ENCODE data around the gene CYTH4. TPM values are rescaled to one million over a fixed set of nuclear protein-coding genes. Genes with fewer than 3 reads are reported as not detected.

Gene CYTH4
- total and polyA plus RNA-seq, 10 of the 15 experiments (the other 5 are each of a cell fraction or from before 2014, with no cell fraction given) = 1.5 to 27.3 (median 16.9) TPM

DNA sequence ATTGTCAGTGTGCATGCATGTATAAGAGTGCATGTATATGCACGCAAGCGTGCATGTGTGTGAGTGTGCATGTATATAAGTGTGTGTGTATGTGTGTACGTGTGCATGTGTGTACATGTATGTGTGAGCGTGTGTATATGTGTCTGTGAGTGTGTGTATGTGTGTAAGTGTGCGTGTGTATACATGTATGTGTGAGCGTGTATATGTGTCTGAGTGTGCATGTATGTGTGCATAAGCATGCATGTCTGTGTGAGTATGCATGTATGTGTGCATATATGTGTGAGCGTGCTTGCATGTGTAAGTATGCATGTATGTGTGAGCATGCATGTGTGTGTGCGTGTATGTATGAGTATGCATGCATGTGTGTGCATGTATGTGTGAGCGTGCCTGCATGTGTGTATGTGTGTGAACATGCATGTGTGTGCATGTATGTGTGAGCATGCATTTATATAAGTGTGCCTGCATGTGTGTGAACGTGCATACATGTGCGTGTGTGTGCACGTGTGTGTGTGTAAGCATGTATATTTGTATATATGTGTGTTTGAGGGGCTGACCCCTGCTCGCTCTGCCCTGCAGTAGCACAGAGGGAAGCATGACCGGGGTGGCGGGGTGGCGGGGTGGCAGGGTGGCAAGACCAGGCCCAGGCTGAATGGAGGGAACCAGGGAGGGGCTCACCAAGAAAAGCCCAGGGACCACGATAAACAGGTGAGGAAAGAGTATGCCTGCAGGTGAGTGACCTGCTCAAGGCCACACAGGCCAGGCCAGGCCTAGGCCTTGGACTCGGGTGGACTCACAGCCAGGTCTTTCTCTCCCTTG is 26.3 kb downstream of the CYTH4 start:
- DNase-seq (ENCODE audit: low read depth, low spot score) (no peak), FAIRE-seq (no peak), ATAC-seq (no peak)
- peak overlapping the region; percentile 87 for H3K4me2 ChIP-seq (ENCODE audit: control insufficient read depth, insufficient read depth)
- POLR2A ChIA-PET = interaction anchor here (1.1 to 2.8 kb wide), 3 partner anchors 23 to 25 kb away, joined by 3 to 12 read pairs (median 4); partner anchors contain the start of gene CYTH4
- 0 out of 2 replicates have a peak, but pooled peaks cover 1% of the 10 kb centered on the region for H3K79me2 ChIP-seq (ENCODE audit: control insufficient read depth, insufficient read depth, low read length)
- RAD21 ChIA-PET (ENCODE audit: unreplicated experiment) = interaction anchor here (1.0 to 3.2 kb wide), 9 partner anchors 9 to 259 kb away, joined by 3 to 15 read pairs (median 7); partner anchors contain the start of gene CYTH4
- intact Hi-C loops (cut with micrococcal nuclease; ENCODE audit: unreplicated experiment) (no loop called here), in situ Hi-C loops (cut with MboI) (no loop called here)
- SMC1A ChIA-PET (ENCODE audit: uncharacterized antibody, unreplicated experiment) = interaction anchor here (0.6 to 3.4 kb wide), 10 partner anchors 25 to 1808 kb away, joined by 3 to 25 read pairs (median 4); partner anchors contain the start of gene CYTH4
- peak overlapping the region; percentile 91 for H3K27ac ChIP-seq (ENCODE audit: control insufficient read depth, insufficient read depth)
- TF ChIP-seq, protein P1, sequence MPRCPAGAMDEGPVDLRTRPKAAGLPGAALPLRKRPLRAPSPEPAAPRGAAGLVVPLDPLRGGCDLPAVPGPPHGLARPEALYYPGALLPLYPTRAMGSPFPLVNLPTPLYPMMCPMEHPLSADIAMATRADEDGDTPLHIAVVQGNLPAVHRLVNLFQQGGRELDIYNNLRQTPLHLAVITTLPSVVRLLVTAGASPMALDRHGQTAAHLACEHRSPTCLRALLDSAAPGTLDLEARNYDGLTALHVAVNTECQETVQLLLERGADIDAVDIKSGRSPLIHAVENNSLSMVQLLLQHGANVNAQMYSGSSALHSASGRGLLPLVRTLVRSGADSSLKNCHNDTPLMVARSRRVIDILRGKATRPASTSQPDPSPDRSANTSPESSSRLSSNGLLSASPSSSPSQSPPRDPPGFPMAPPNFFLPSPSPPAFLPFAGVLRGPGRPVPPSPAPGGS (IDR thresholded peaks at IDR 0.05; ENCODE audit: borderline replicate concordance, insufficient read depth, low read depth, low read length, poor library complexity, severe bottlenecking) = peak; percentile 74
- TF ChIP-seq LARP7 (IDR thresholded peaks at IDR 0.05) (peak; percentile 19; the same call in 1 of the 2 replicates), POU2F2 (IDR thresholded peaks at IDR 0.05; ENCODE audit: borderline replicate concordance, low read depth, low read length) (peak; percentile 20; the same call in 1 of the 3 replicates), TCF3 (IDR thresholded peaks at IDR 0.05; ENCODE audit: borderline replicate concordance, insufficient read depth, low read depth, low read length) (no peak), HDGF (IDR thresholded peaks at IDR 0.05) (peak; percentile 96), IRF4 (IDR thresholded peaks at IDR 0.05; ENCODE audit: low read depth, low read length) (0 out of 2 replicates have a peak, but pooled peaks have one; percentile 8), NRF1 (conservative IDR thresholded peaks at IDR 0.05; ENCODE audit: low read depth, low read length) (no peak), BACH1 (IDR thresholded peaks at IDR 0.05; ENCODE audit: borderline replicate concordance) (0 out of 2 replicates have a peak, but pooled peaks have one; percentile 18)
- TF ChIP-seq, protein P2, sequence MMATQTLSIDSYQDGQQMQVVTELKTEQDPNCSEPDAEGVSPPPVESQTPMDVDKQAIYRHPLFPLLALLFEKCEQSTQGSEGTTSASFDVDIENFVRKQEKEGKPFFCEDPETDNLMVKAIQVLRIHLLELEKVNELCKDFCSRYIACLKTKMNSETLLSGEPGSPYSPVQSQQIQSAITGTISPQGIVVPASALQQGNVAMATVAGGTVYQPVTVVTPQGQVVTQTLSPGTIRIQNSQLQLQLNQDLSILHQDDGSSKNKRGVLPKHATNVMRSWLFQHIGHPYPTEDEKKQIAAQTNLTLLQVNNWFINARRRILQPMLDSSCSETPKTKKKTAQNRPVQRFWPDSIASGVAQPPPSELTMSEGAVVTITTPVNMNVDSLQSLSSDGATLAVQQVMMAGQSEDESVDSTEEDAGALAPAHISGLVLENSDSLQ (IDR thresholded peaks at IDR 0.05) = peak; percentile 6; the same call in 1 of the 2 replicates
- CTCF ChIA-PET = interaction anchor here (1.3 to 10.1 kb wide), 3 partner anchors 8 to 48 kb away, joined by 5 to 181 read pairs (median 39); no protein-coding TSS in a partner anchor
- no peaks in the 10 kb centered on the region for H3K27me3 ChIP-seq (replicated peaks in 1 of 2; ENCODE audit: control insufficient read depth in 2 of 2, insufficient read depth in 2 of 2, low read length in 1 of 2)
- H2AFZ ChIP-seq (ENCODE audit: control insufficient read depth, low read depth, low read length) = no peak overlapping the region
- BruUV-seq (replicated peaks) = no TSS peak
- no peaks in the 10 kb centered on the region for H3K9me3 ChIP-seq (replicated peaks; ENCODE audit: control insufficient read depth, insufficient read depth, low read length)
- H4K20me1 ChIP-seq (ENCODE audit: control insufficient read depth, insufficient read depth) = no peaks in the 10 kb centered on the region
- peaks cover 65% of the 10 kb centered on the region for H3K4me1 ChIP-seq (ENCODE audit: control insufficient read depth, insufficient read depth, low read length)
- 78% methylated on average over 18 of the region's 18 CpGs for WGBS (ENCODE audit: insufficient coverage, insufficient replicate concordance, low lambda C conversion rate, missing lambda C conversion rate)
- H3K9ac ChIP-seq (ENCODE audit: control insufficient read depth, insufficient read depth, low read length) = no peak overlapping the region; the same call in 1 of the 2 replicates
- H3K36me3 ChIP-seq (ENCODE audit: control insufficient read depth in 2 of 2, insufficient read depth in 2 of 2, low read length in 1 of 2) = peaks cover 0 to 13% of the 10 kb centered on the region in 2 experiments; a peak in 1 of 4 replicates
- H3K4me3 ChIP-seq = peak overlapping the region; percentile 35; the same call in 1 of the 2 replicates

Data from GM12878 (cell line).